Stomach (tissue), 9 donors: Measurements from ENCODE around the gene CREG1. TPM values are rescaled to one million over a fixed set of nuclear protein-coding genes. Genes with fewer than 3 reads are reported as not detected.

Source experiments
- DNase-seq, 2 donors: peaks; one replicate each; pipeline versions ENCODE4 v3.0.0 to v3.0.0-alpha.2; 2013 to 2019
- H3K27ac ChIP-seq, 5 donors: fragments of 200-600 bp in 4 of 5; sonication (generic) in 4 of 5; one replicate each; pipeline ENCODE4 v1.5.1; 2013 to 2019; ENCODE audit warnings: mild to moderate bottlenecking in 1 of 5, moderate library complexity in 1 of 5
- H3K27me3 ChIP-seq, 3 donors: fragments of 200-600 bp; sonication (generic); one replicate each; pipeline ENCODE4 v1.5.1; 2017 to 2019; ENCODE audit warnings: mixed run types in 1 of 3
- H3K36me3 ChIP-seq, 4 donors: fragments of 200-600 bp; sonication (generic); 1 replicate in 3 of 4; 2 replicates in 1 of 4; pipeline ENCODE4 v1.5.1; 2016 to 2019
- H3K4me1 ChIP-seq, 4 donors: fragments of 200-600 bp; sonication (generic); one replicate each; pipeline ENCODE4 v1.5.1; 2016 to 2019
- H3K4me3 ChIP-seq, 4 donors: fragments of 200-600 bp; sonication (generic) in 3 of 4; one replicate each; pipeline ENCODE4 v1.5.1; 2016 to 2019; ENCODE audit warnings: mild to moderate bottlenecking in 1 of 4
- H3K9me3 ChIP-seq, 4 donors: fragments of 200-600 bp; sonication (generic); one replicate each; pipeline ENCODE4 v1.5.1; 2016 to 2019
- EP300 ChIP-seq: sonication (generic); formaldehyde crosslinking; IDR thresholded peaks from one replicate; pipeline ENCODE4 v1.6.1; 2017; ENCODE audit warnings: antibody characterized with exemption
- POLR2A ChIP-seq, 4 donors: fragments of 450-650 bp; IDR thresholded peaks; one replicate each; pipeline ENCODE4 v1.6.1; 2016; ENCODE audit warnings: antibody characterized with exemption in 4 of 4, control low read depth in 2 of 4, mild to moderate bottlenecking in 1 of 4, moderate library complexity in 1 of 4
- POLR2AphosphoS5 ChIP-seq, 3 donors: sonication (generic); formaldehyde crosslinking; IDR thresholded peaks; one replicate each; pipeline ENCODE4 v1.6.1; 2016; ENCODE audit warnings: antibody characterized with exemption in 3 of 3
- WGBS, 5 donors: extraction: QIAGEN DNeasy Blood & Tissue Kit in 3 of 5; methylation state at CpG; one replicate each; pipeline versions ENCODE4 v1.1.5 to v1.1.7; 2013 to 2018; 5-methylcytosine and 5-hydroxymethylcytosine counted together
- intact Hi-C: fragments of 100-400 bp; cut with DNase I; formaldehyde crosslinking; loops from one replicate; pipeline ENCODE4 v1.15.1; 2023; ENCODE audit warnings: low total_unique reads
- polyA plus RNA-seq, 3 donors: library from polyadenylated mRNA; stranded (reverse); fragments of 200-250 nt; gene quantifications; one replicate each; pipeline ENCODE4 v1.2.3, GENCODE V29; 2013
- total RNA-seq, 5 donors: library from RNA; depleted of rRNA; stranded (reverse); fragments of >200 nt; gene quantifications; one replicate each; pipeline versions ENCODE4 v1.1.0 to v1.2.3, GENCODE V29; 2014 to 2016
- TF ChIP-seq, protein P1 (sequence below), 7 experiments: fragments of 450-650 bp in 4 of 7; fragments of 200-600 bp in 3 of 7; sonication (generic) in 3 of 7; IDR thresholded peaks; one replicate each; pipeline ENCODE4 v1.5.1; 2016 to 2019; ENCODE audit warnings: antibody characterized with exemption in 7 of 7, control low read depth in 2 of 7, mild to moderate bottlenecking in 1 of 7
- donor health status: healthy with polysubstance abuse.
- donor health status: Bipolar disorder and iron deficiency.
- donor health status: healthy.

CREG1 gene
- total and polyA plus RNA-seq, 8 donors = 44.6 to 120 (median 78.3) TPM

DNA sequence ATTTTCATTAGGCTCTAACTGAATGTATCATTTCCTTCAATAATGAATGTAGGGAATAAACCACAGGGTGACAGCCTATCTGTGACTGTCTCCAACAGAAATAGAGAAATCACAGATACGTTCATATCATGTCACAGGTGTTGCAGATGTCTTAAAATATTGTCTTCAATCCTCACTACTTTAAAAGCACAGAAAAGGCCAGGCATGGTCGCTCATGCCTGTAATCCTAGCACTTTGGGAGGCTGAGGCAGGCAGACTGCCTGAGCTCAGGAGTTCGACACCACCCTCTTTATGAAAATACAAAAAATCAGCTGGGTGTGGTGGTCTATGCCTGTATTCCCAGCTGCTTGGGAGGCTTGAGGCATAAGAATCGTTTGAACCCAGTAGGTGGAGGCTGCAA, 8.2 kb downstream of the CREG1 start:
- 69 to 96% (median 81%) methylated on average over 4 of the region's 4 CpGs for WGBS, 5 donors
- peaks cover 4 to 63% (median 60%) of the 10 kb centered on the region in 4 donors for H3K36me3 ChIP-seq
- H3K4me1 ChIP-seq = peaks cover 0 to 57% (median 18%) of the 10 kb centered on the region in 4 donors
- H3K4me3 ChIP-seq = no peak overlapping the region
- intact Hi-C loops = no loop called here
- H3K27me3 ChIP-seq = no peaks in the 10 kb centered on the region
- H3K27ac ChIP-seq = no peak overlapping the region
- no peak for TF ChIP-seq EP300
- TF ChIP-seq POLR2AphosphoS5 (IDR thresholded peaks at IDR 0.05) = no peak
- TF ChIP-seq POLR2A (IDR thresholded peaks at IDR 0.05) = no peak
- TF ChIP-seq, protein P1, sequence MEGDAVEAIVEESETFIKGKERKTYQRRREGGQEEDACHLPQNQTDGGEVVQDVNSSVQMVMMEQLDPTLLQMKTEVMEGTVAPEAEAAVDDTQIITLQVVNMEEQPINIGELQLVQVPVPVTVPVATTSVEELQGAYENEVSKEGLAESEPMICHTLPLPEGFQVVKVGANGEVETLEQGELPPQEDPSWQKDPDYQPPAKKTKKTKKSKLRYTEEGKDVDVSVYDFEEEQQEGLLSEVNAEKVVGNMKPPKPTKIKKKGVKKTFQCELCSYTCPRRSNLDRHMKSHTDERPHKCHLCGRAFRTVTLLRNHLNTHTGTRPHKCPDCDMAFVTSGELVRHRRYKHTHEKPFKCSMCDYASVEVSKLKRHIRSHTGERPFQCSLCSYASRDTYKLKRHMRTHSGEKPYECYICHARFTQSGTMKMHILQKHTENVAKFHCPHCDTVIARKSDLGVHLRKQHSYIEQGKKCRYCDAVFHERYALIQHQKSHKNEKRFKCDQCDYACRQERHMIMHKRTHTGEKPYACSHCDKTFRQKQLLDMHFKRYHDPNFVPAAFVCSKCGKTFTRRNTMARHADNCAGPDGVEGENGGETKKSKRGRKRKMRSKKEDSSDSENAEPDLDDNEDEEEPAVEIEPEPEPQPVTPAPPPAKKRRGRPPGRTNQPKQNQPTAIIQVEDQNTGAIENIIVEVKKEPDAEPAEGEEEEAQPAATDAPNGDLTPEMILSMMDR (IDR thresholded peaks at IDR 0.05) = no peak
- no peaks in the 10 kb centered on the region for H3K9me3 ChIP-seq
- no peak for DNase-seq

DNA sequence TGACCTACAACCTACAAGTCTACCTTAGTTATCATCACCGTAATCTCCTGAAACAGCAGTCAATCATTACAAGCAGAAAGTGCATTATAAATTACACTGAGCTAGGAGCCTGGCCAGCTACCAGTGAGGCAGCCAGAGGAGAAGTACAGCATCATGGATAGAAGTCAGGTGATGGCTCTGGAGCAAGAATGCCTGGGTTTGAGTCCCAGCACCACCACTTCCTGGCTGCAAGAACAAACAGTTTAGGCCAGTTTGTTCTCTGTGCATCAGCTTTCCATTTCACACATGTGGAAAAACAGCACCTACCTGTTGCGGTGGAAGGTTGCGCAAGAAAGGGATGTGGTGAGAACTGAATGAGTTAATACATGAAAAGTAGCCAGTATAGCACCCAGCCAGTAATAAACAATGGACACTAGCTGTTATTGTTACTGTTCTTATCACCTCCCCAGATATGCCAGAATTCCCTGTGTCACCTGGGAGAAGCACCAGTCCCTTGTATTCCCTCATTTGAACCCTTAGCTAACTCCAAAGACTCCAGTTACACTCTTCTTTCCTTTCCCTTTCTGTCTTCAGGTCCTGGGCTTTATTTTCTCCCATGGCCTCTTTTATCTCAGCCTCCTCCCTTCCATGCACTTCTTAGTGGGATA, 9.0 kb downstream of the CREG1 start:
- Histone ChIP-seq H3K4me1 (peaks cover 0 to 53% (median 14%) of the 10 kb centered on the region in 4 donors), H3K4me3 (no peak overlapping the region), H3K9me3 (no peaks in the 10 kb centered on the region), H3K36me3 (peaks cover 4 to 63% (median 60%) of the 10 kb centered on the region in 4 donors), H3K27ac (peak overlapping the region in 1 of 5 donors; percentile 23), H3K27me3 (no peaks in the 10 kb centered on the region)
- intact Hi-C loops = no loop called here
- 70 to 87% (median 78%) methylated on average over 3 of the region's 3 CpGs for WGBS, 5 donors
- DNase-seq = peak in 1 of 2 donors; percentile 37
- TF ChIP-seq POLR2AphosphoS5 (IDR thresholded peaks at IDR 0.05) = no peak
- no peak for TF ChIP-seq POLR2A (IDR thresholded peaks at IDR 0.05)
- TF ChIP-seq, protein P1 (IDR thresholded peaks at IDR 0.05) = no peak

DNA sequence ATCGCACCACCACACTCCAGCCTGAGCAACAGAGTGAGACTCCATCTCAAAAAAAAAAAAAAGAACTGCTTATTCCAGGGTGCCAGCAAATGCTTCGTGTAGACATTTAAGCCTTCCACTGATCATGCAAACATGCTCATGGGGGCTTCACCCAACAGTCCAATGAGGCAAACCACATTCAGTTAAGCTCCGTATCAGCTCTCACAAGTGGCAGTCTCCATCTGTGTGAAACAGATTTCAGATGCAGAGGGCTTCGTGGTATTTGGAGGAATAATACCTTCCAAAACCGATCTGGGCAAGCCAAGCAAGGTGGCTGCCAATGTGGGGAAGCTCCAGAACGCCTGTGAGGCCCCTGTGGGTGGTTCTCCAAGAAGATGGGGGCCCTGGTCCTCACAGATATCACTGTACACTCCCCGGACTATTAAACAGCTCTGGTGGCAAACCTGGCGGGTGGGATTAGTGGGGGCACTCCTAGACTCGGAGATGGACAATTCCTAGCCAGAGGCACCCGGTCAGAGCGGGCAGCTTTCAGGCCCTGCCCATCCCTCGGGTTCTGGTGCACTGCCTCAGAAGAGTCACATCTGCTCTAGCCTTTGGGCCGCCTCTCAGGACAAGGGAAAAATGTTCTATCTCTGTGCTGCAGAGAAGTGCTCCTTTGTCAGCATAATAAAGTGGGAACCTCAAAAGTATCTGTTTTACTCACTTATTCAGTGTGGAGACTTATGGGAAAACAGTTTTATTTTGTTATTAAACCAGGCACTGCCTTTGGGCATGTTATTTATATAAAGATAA, 10.2 kb downstream of the CREG1 start:
- no peaks in the 10 kb centered on the region for H3K9me3 ChIP-seq
- no peak for DNase-seq
- H3K27ac ChIP-seq = no peak overlapping the region
- H3K4me1 ChIP-seq = peaks cover 0 to 49% (median 13%) of the 10 kb centered on the region in 4 donors
- H3K36me3 ChIP-seq = peaks cover 4 to 63% (median 60%) of the 10 kb centered on the region in 4 donors
- H3K27me3 ChIP-seq = no peaks in the 10 kb centered on the region
- WGBS, 5 donors = 76 to 91% (median 86%) methylated on average over 13 of the region's 13 CpGs
- no peak for TF ChIP-seq POLR2A (IDR thresholded peaks at IDR 0.05)
- no peak for TF ChIP-seq POLR2AphosphoS5 (IDR thresholded peaks at IDR 0.05)
- no peak for TF ChIP-seq EP300
- TF ChIP-seq, protein P1 (IDR thresholded peaks at IDR 0.05) = no peak
- intact Hi-C loops = no loop called here
- H3K4me3 ChIP-seq = no peak overlapping the region

DNA sequence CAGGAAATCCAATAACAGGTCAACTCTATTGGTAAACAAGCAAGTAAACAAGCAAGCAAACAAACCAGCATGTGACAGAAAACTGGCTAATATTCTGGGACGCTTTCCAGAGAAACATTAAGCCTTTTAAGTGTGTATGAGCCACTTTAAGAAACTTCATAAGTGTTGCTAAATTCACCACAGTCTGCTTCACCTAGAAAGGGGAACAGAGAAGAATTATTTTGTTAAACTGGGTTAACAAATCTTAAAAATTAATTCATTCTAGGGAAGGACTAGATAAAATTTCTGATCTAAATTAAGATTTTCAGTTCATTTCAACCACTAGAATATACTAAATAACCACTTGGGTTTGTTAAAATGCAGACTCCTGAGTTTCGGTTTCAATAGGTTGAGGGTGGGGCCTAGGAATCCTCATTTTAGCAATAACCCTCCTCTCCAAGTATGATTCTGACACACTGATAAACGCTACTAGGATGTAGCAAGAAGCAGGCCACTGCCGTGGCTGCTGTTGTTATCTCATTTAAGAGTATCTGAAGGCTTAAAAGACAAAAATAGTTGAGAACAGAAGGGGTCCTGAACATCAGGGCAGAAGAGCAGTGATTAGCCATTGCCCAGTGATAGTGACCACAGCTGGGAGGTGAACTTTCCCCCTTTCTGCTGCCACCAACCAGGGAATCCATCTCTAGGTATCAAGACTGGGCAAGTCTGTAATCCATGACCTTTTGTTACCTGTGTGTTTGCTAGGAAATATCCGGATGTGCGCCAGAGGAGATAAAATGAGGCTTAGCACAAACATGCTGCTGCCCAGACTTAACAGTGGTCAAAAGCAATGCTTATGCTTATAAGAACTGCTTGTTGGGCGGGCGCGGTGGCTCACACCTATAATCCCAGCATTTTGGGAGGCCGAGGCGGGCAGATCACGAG, 11.2 kb downstream of the CREG1 start:
- 72 to 78% (median 77%) methylated on average over 12 of the region's 12 CpGs for WGBS, 5 donors
- H3K4me1 ChIP-seq = peaks cover 0 to 42% (median 13%) of the 10 kb centered on the region in 4 donors
- H3K9me3 ChIP-seq = no peaks in the 10 kb centered on the region
- intact Hi-C loops = no loop called here
- peak in 1 of 2 donors; percentile 35 for DNase-seq
- H3K4me3 ChIP-seq = no peak overlapping the region
- no peaks in the 10 kb centered on the region for H3K27me3 ChIP-seq
- peak overlapping the region in 1 of 5 donors; percentile 5 for H3K27ac ChIP-seq
- TF ChIP-seq POLR2A (IDR thresholded peaks at IDR 0.05) (no peak), POLR2AphosphoS5 (IDR thresholded peaks at IDR 0.05) (no peak), EP300 (no peak)
- TF ChIP-seq, protein P1 (IDR thresholded peaks at IDR 0.05) = no peak
- peaks cover 4 to 57% (median 54%) of the 10 kb centered on the region in 4 donors for H3K36me3 ChIP-seq
